Measurements from ENCODE around the gene F13A1.

The F13A1 gene

DNA sequence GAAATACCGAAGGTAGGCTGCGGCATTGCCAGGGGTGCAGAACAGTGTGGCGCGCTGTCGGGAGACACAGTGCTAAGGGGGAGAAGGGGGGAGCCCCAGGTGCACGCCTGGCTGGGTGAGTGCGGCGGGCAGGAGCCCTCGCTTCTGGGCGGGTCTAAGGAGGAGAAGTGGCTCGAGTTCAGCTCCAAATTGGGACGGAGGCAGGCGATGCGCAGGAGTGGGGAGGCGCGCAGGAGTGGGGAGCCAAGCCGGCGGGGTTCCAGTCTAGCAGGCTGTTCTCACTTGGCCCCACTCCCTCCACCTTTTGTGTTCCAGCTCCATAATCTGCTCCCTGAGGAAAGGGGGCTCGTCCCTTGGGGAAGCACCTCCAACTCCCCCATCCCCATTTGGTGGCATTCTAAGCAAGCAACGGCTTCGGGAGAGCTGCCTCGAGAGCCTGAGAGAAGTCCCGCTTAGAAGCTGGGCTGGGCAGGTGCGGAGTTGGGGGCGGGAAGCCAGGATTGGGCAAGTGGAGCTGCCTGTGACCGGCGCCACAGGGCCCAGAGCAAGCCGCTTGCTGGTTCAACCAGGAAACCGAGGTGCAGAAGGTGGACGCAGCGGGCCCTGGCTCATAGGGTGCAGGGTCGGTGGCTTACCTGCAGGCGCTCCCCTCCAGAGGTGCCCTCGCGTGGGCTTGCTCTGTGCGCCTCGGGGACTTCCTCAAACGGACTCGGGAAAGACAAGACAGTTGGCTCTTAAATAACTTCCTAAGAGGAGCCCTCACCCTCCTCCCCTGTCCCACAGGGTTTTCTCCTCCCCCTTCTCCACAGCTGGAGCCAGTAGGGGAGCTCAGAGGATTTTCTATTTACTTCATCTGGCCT is at the start of gene F13A1:
Gene F13A1, minus strand, starts transcription at position 711 of the 860 bp plus-strand sequence. CDS start 1,998 bp downstream, outside the sequence.
- CTCF ChIA-PET, result no interaction called here
- TF ChIP-seq, protein P1, sequence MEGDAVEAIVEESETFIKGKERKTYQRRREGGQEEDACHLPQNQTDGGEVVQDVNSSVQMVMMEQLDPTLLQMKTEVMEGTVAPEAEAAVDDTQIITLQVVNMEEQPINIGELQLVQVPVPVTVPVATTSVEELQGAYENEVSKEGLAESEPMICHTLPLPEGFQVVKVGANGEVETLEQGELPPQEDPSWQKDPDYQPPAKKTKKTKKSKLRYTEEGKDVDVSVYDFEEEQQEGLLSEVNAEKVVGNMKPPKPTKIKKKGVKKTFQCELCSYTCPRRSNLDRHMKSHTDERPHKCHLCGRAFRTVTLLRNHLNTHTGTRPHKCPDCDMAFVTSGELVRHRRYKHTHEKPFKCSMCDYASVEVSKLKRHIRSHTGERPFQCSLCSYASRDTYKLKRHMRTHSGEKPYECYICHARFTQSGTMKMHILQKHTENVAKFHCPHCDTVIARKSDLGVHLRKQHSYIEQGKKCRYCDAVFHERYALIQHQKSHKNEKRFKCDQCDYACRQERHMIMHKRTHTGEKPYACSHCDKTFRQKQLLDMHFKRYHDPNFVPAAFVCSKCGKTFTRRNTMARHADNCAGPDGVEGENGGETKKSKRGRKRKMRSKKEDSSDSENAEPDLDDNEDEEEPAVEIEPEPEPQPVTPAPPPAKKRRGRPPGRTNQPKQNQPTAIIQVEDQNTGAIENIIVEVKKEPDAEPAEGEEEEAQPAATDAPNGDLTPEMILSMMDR (IDR thresholded peaks at IDR 0.05; ENCODE audit: insufficient read depth, low read length, missing control alignments), result no peak
- no peak for DNase-seq (ENCODE audit: low read depth, low spot score)
- POLR2A ChIA-PET, result no interaction called here
- no peak within 1 kb of the TSS for H3K4me3 ChIP-seq (ENCODE audit: low read depth, low read length)

DNA sequence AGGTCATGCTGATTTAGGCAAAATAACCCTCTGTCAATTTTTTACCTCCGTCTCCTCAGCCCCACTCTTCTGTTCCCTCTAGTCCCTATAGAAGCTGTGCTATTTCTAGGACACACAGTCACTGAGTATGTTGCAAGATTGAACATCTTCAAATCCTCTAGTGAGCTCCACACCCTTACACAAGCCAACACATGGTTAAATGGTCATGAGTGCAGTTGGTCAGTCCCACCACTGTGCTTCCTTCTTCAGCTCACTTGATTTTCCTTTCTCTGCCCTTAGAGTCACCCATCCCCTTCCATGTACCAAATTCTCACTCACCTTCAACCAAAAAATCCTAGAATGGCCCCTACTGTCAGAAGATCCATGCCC is 48.2 kb upstream of the F13A1 start:
- DNase-seq (ENCODE audit: low read depth, low spot score), result no peak
- TF ChIP-seq, protein P1 (IDR thresholded peaks at IDR 0.05; ENCODE audit: insufficient read depth, low read length, missing control alignments), result no peak
- ChIA-PET CTCF (no interaction called here), POLR2A (no interaction called here)
- H3K4me3 ChIP-seq (ENCODE audit: low read depth, low read length), result no peak overlapping the region

DNA sequence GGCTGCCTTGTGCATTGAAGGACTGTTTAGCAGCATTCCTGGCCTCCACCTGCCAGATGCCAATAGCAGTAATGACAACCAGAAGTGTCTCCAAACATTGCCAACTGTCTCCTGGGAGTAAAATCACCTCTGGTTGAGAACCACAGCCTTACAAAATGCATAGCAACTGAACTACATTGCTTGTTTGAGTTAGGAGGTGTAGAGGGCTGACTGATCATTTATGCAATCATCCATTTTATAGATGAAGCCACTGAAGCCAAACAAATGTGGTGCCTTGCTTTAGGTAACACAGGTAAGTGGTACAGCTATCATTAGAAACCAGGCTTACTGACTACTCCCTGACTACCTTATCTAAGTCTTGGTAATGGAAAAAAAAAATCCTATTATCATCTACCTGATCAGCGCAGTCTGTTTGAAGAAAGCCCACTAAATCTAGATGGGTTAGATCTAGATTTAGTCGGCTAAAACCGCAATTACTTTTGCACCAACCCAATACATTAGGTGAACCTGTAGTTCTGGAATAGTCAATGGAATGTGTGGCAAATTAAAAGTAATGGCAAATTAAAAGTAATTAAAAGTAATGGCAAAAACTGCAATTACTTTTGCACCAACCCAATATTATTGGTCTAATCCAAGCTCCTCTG is 47.7 kb upstream of the F13A1 start:
- H3K4me3 ChIP-seq (ENCODE audit: low read depth, low read length), result no peak overlapping the region
- TF ChIP-seq, protein P1 (IDR thresholded peaks at IDR 0.05; ENCODE audit: insufficient read depth, low read length, missing control alignments), result no peak
- POLR2A ChIA-PET, result no interaction called here
- DNase-seq (ENCODE audit: low read depth, low spot score), result no peak
- CTCF ChIA-PET, result no interaction called here

DNA sequence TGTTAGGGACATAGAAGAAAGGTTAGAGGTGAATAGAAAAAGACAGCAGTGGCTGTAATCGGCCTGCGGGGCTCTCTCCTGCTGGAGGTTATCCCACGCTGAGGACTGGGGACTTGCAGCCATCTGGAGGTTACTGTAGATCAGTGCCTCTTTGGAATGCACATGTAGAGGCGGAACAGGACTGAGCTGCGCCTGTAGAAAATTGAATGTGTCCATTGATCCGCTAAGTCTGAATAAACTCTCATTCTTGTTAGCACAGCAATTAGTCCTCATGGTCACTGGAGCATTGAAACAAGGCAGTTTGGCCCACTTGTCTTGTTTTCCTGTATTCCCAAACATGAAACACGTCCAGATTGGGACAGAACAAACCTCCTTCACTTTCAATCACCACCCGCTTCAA is 46.3 kb upstream of the F13A1 start:
- H3K4me3 ChIP-seq (ENCODE audit: low read depth, low read length), result no peak overlapping the region
- TF ChIP-seq, protein P1 (IDR thresholded peaks at IDR 0.05; ENCODE audit: insufficient read depth, low read length, missing control alignments), result no peak
- POLR2A ChIA-PET, result no interaction called here
- no peak for DNase-seq (ENCODE audit: low read depth, low spot score)
- CTCF ChIA-PET, result no interaction called here

DNA sequence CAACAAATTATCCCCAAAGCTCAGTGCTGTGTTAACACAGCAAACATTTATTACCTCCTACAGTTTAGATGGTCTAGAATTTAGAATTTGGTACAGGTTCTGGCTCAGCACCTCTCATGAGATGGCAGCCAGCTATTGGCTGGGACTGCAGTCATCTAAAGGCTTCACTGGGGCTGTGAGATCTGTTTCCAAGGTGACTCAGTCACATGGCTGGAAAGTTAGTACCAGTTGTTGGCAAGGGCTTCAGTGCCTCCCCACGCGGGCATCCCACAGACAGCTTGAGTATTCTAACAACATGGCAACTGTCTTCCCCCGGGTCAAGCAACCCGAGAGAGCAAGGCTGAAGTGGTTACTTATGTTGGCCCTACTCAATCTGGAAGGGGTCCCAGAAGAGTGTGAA is 44.8 kb upstream of the F13A1 start:
- TF ChIP-seq, protein P1 (IDR thresholded peaks at IDR 0.05; ENCODE audit: insufficient read depth, low read length, missing control alignments), result no peak
- no peak overlapping the region for H3K4me3 ChIP-seq (ENCODE audit: low read depth, low read length)
- ChIA-PET POLR2A (no interaction called here), CTCF (no interaction called here)
- DNase-seq (ENCODE audit: low read depth, low spot score), result no peak

DNA sequence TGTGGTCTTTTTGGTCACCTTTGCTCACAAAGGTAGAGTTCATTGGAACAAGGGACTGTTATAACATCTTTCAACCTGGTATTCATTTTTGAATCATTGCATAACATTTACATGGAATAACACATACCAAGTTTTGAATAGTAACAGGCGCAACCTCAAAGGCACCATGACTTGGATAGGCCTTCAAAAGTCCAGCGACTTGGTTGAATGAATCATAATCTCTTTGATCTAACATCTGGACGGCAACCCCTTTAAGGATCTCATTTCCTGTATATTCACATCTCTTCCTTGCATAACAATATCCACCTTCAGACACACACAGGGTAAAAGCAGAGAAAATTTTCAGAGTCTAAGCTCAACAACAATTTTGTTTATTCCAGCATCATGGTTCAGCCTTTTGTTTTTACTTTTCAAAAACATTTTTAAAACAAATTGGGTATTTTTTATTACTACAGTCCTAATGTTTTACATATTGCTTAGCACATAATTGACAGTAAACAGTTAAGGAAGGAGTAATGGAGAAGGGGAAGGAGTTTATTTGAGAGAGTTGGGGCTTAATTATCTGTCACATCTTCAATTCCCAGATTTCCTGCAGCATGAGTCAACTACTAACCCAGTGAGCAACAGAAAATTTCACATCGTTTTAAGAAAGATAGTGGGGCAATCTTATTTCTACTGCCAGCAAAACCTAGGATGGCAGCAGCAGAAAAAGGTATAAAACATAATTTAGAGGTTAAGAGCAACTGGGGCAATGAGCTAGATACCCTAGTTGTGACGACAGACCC is 41.8 kb upstream of the F13A1 start:
- TF ChIP-seq, protein P1 (IDR thresholded peaks at IDR 0.05; ENCODE audit: insufficient read depth, low read length, missing control alignments), result no peak
- no peak overlapping the region for H3K4me3 ChIP-seq (ENCODE audit: low read depth, low read length)
- DNase-seq (ENCODE audit: low read depth, low spot score), result no peak
- ChIA-PET POLR2A (no interaction called here), CTCF (no interaction called here)

Measured in AG04449 (cell line).